ENCODE data around the gene SLC49A3. TPM values are rescaled to one million over a fixed set of nuclear protein-coding genes. Genes with fewer than 3 reads are reported as not detected.

Gene SLC49A3
- total RNA-seq, 1 donor from 2014 or later: 6.2 TPM

DNA sequence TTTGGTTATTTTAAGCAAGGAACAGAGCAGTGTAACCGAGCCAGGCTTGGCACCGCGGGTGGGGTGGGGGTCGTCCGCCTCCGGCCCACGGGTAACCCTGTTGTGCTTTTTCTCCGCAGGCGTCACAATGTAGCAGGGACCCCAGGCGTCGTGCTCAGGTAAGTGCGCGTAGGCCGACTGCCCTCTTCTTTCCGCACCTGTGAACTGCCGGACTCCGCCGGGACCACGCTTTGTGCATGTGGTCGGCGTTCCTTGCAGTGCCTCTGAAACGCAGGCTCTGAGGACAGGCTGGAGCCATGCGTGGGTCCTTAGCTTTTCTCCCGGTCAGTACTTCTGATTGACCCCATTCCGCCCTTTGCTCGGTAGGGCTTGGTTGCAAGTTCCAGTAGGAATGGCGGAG lies 41.6 kb upstream of the SLC49A3 start:
- Histone ChIP-seq H4K20me1 (ENCODE audit: insufficient read depth, low read length) (peaks cover 59% of the 10 kb centered on the region), H3K4me2 (ENCODE audit: low read length) (no peak overlapping the region), H3K4me1 (ENCODE audit: insufficient read depth, low read length) (no peaks in the 10 kb centered on the region), H3K9me3 (ENCODE audit: insufficient read depth, low read depth, low read length) (no peaks in the 10 kb centered on the region), H3K27ac (ENCODE audit: low read depth, low read length) (no peak overlapping the region), H2AFZ (ENCODE audit: low read depth, low read length) (no peak overlapping the region), H3K79me2 (ENCODE audit: insufficient read depth, low read length) (peaks cover 55% of the 10 kb centered on the region), H3K27me3 (ENCODE audit: insufficient read depth, low read length) (no peaks in the 10 kb centered on the region), H3K4me3 (ENCODE audit: insufficient read depth, low read depth, low read length) (no peak overlapping the region), H3K36me3 (ENCODE audit: insufficient read depth, low read length) (peaks cover 18% of the 10 kb centered on the region), H3K9ac (ENCODE audit: low read length) (no peak overlapping the region)
- peaks cover 7% of the 10 kb centered on the region for H3K4me1 Mint-ChIP-seq (ENCODE audit: low read depth, unreplicated experiment)
- DNase-seq (ENCODE audit: low read depth) (no peak), FAIRE-seq (no peak)
- H3K27ac Mint-ChIP-seq (ENCODE audit: unreplicated experiment): peak overlapping the region; percentile 47
- no peaks in the 10 kb centered on the region for H3K27me3 Mint-ChIP-seq (ENCODE audit: low read depth, unreplicated experiment)
- TF ChIP-seq, protein P1, sequence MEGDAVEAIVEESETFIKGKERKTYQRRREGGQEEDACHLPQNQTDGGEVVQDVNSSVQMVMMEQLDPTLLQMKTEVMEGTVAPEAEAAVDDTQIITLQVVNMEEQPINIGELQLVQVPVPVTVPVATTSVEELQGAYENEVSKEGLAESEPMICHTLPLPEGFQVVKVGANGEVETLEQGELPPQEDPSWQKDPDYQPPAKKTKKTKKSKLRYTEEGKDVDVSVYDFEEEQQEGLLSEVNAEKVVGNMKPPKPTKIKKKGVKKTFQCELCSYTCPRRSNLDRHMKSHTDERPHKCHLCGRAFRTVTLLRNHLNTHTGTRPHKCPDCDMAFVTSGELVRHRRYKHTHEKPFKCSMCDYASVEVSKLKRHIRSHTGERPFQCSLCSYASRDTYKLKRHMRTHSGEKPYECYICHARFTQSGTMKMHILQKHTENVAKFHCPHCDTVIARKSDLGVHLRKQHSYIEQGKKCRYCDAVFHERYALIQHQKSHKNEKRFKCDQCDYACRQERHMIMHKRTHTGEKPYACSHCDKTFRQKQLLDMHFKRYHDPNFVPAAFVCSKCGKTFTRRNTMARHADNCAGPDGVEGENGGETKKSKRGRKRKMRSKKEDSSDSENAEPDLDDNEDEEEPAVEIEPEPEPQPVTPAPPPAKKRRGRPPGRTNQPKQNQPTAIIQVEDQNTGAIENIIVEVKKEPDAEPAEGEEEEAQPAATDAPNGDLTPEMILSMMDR (IDR thresholded peaks at IDR 0.05; ENCODE audit: insufficient read depth, low read depth, low read length): no peak
- no peak for TF ChIP-seq EZH2 (IDR thresholded peaks at IDR 0.05; ENCODE audit: insufficient read depth, low read length)
- H3K36me3 Mint-ChIP-seq (ENCODE audit: low read depth, unreplicated experiment): peaks cover 20% of the 10 kb centered on the region
- peaks cover 2% of the 10 kb centered on the region for H3K9me3 Mint-ChIP-seq (ENCODE audit: unreplicated experiment)
- H3K4me3 Mint-ChIP-seq (ENCODE audit: unreplicated experiment): no peak overlapping the region

DNA sequence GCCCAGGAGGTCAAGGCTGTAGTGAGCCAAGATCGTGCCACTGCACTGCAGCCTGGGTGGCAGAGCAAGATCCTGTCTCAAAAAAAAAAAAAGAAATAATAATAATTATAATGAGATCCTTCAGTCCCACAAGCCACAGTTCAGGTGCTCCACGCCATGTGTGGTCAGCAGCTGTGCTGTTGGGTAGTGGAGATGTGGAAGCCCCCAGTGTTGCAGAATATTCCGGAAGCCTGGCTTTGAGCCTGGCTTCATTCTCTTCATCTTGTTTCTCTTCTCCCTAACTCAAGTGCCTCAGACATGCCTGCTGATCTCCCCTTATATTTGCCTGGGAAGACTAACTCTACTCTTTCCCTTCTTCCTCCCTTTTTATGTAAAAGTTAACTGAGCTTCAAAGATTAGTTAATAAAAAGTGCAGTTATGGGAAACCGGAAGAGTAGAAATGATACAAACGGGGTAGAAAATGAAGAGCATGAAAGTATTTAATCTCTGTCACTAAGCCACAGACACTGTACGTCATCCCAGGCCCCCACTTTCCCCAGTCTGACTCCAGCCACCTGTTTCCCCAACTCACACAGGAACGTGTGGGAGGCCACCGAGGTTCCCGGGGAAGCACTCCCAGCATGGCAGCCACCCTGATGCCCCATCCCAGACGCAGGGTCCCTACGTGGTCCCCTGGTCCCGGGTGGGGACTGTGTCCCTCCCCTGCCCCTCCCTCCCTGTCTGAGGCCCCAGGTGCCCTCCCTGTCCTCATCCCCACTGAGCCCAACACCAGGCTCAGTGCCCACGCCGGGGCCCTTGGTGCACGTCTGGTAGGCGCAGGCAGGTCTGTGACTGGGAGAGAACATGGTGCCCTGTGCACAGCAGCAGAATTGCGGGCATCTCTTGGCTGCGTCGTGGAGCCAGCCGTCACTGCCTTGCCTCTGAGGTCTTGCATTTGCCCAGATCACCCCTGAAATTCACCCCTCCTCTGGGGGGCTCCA lies 40.7 kb upstream of the SLC49A3 start:
- no peak overlapping the region for H2AFZ ChIP-seq (ENCODE audit: low read depth, low read length)
- FAIRE-seq: no peak
- H3K79me2 ChIP-seq (ENCODE audit: insufficient read depth, low read length): peaks cover 64% of the 10 kb centered on the region
- H3K9me3 ChIP-seq (ENCODE audit: insufficient read depth, low read depth, low read length): no peaks in the 10 kb centered on the region
- peaks cover 24% of the 10 kb centered on the region for H3K36me3 Mint-ChIP-seq (ENCODE audit: low read depth, unreplicated experiment)
- no peak for DNase-seq (ENCODE audit: low read depth)
- H3K4me1 Mint-ChIP-seq (ENCODE audit: low read depth, unreplicated experiment): peaks cover 7% of the 10 kb centered on the region
- H3K27ac ChIP-seq (ENCODE audit: low read depth, low read length): no peak overlapping the region
- no peak overlapping the region for H3K4me3 Mint-ChIP-seq (ENCODE audit: unreplicated experiment)
- H3K27me3 Mint-ChIP-seq (ENCODE audit: low read depth, unreplicated experiment): no peaks in the 10 kb centered on the region
- H3K27me3 ChIP-seq (ENCODE audit: insufficient read depth, low read length): no peaks in the 10 kb centered on the region
- TF ChIP-seq, protein P1 (IDR thresholded peaks at IDR 0.05; ENCODE audit: insufficient read depth, low read depth, low read length): no peak
- no peak overlapping the region for H3K9ac ChIP-seq (ENCODE audit: low read length)
- peaks cover 13% of the 10 kb centered on the region for H3K36me3 ChIP-seq (ENCODE audit: insufficient read depth, low read length)
- peaks cover 65% of the 10 kb centered on the region for H4K20me1 ChIP-seq (ENCODE audit: insufficient read depth, low read length)
- H3K4me2 ChIP-seq (ENCODE audit: low read length): no peak overlapping the region
- H3K4me3 ChIP-seq (ENCODE audit: insufficient read depth, low read depth, low read length): no peak overlapping the region
- H3K27ac Mint-ChIP-seq (ENCODE audit: unreplicated experiment): no peak overlapping the region
- peaks cover 2% of the 10 kb centered on the region for H3K9me3 Mint-ChIP-seq (ENCODE audit: unreplicated experiment)
- H3K4me1 ChIP-seq (ENCODE audit: insufficient read depth, low read length): no peaks in the 10 kb centered on the region

DNA sequence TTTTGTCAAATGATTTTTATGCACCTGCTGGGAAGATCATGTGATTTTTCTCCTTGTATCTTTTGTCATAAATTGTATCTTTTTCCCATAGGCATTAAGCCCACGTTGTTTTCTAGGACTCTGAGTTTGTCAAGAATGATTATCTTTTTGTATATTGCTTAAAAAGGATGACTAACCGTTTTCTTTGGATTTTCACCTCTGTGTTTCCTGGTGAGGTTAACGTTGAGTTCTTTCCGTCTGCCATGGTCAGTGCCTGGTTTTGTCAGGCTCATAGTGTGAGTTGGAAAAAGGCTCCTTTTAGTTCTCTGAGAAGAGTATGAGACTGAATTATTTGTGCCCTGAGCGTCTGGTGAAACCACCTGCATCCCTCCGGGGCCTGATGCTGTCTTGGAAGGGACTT lies 38.6 kb upstream of the SLC49A3 start:
- peaks cover 10% of the 10 kb centered on the region for H3K4me1 Mint-ChIP-seq (ENCODE audit: low read depth, unreplicated experiment)
- TF ChIP-seq, protein P1 (IDR thresholded peaks at IDR 0.05; ENCODE audit: insufficient read depth, low read depth, low read length): no peak
- TF ChIP-seq EZH2 (IDR thresholded peaks at IDR 0.05; ENCODE audit: insufficient read depth, low read length): no peak
- peak; percentile 13 for FAIRE-seq
- H2AFZ ChIP-seq (ENCODE audit: low read depth, low read length): no peak overlapping the region
- DNase-seq (ENCODE audit: low read depth): no peak
- no peak overlapping the region for H3K27ac ChIP-seq (ENCODE audit: low read depth, low read length)
- H4K20me1 ChIP-seq (ENCODE audit: insufficient read depth, low read length): peaks cover 75% of the 10 kb centered on the region
- peaks cover 15% of the 10 kb centered on the region for H3K36me3 Mint-ChIP-seq (ENCODE audit: low read depth, unreplicated experiment)
- no peaks in the 10 kb centered on the region for H3K27me3 ChIP-seq (ENCODE audit: insufficient read depth, low read length)
- H3K4me3 ChIP-seq (ENCODE audit: insufficient read depth, low read depth, low read length): no peak overlapping the region
- no peak overlapping the region for H3K27ac Mint-ChIP-seq (ENCODE audit: unreplicated experiment)
- H3K79me2 ChIP-seq (ENCODE audit: insufficient read depth, low read length): peaks cover 84% of the 10 kb centered on the region
- peaks cover 2% of the 10 kb centered on the region for H3K9me3 Mint-ChIP-seq (ENCODE audit: unreplicated experiment)
- H3K36me3 ChIP-seq (ENCODE audit: insufficient read depth, low read length): peaks cover 3% of the 10 kb centered on the region
- H3K4me3 Mint-ChIP-seq (ENCODE audit: unreplicated experiment): no peak overlapping the region
- H3K27me3 Mint-ChIP-seq (ENCODE audit: low read depth, unreplicated experiment): no peaks in the 10 kb centered on the region
- no peaks in the 10 kb centered on the region for H3K9me3 ChIP-seq (ENCODE audit: insufficient read depth, low read depth, low read length)
- H3K4me2 ChIP-seq (ENCODE audit: low read length): no peak overlapping the region
- H3K9ac ChIP-seq (ENCODE audit: low read length): no peak overlapping the region
- H3K4me1 ChIP-seq (ENCODE audit: insufficient read depth, low read length): no peaks in the 10 kb centered on the region
